GM12878 (cell line): ENCODE data around the gene ANKRD23. TPM values are rescaled to one million over a fixed set of nuclear protein-coding genes. Genes with fewer than 3 reads are reported as not detected.

ENCODE experiments used
- ATAC-seq: fragments of 200-7000 bp; cut with Tn5 transposase; 3 replicates; pipeline ENCODE4 v1.9.1; 2020; ENCODE audit warnings: mild to moderate bottlenecking, moderate library complexity
- BruUV-seq: library from RNA; stranded (reverse); fragments of 400-500 nt; replicated peaks from 2 replicates; lab custom pipeline; 2021; lab: Mats Ljungman, UMichigan
- CTCF ChIA-PET: fragments of 300-600 bp; sonication (Branson Sonifier 250); formaldehyde crosslinking; extraction: SDS; loops from one replicate; lab custom pipeline; 2021; ENCODE audit warnings: inconsistent platforms; lab: Yijun Ruan, JAX
- POLR2A ChIA-PET: fragments of 350-600 bp; formaldehyde crosslinking; extraction: SDS; loops from one replicate; lab custom pipeline; 2021; ENCODE audit warnings: inconsistent platforms; lab: Charles Lee
- RAD21 ChIA-PET: fragments of 300-600 bp; sonication (Branson Sonifier 250); formaldehyde crosslinking; loops from one replicate; lab custom pipeline; 2023; ENCODE audit warnings: antibody characterized with exemption; ENCODE audit not compliant: unreplicated experiment; lab: Charles Lee
- SMC1A ChIA-PET: fragments of 300-600 bp; sonication (Branson Sonifier 250); formaldehyde crosslinking; loops from one replicate; lab custom pipeline; 2023; ENCODE audit not compliant: unreplicated experiment, uncharacterized antibody; lab: Charles Lee
- DNase-seq: peaks from one replicate; pipeline ENCODE4 v3.0.0-alpha.2; 2011; ENCODE audit warnings: low read depth, low spot score
- FAIRE-seq: peaks from 3 replicates; lab custom pipeline; 2011; peaks lifted over from hg19 to GRCh38; lab: Jason Lieb, UNC
- H2AFZ ChIP-seq: 2 replicates; pipeline ENCODE4 v1.6.0; 2011; ENCODE audit warnings: low read depth, low read length, control low read depth; ENCODE audit not compliant: control insufficient read depth
- H3K27ac ChIP-seq: 2 replicates; pipeline ENCODE4 v1.5.1; 2011; ENCODE audit warnings: control low read depth; ENCODE audit not compliant: control insufficient read depth, insufficient read depth
- H3K27me3 ChIP-seq, 2 experiments: replicated peaks in 1 of 2; 2 replicates each; pipeline versions ENCODE4 v1.6.0 to v1.6.1; 2011; ENCODE audit warnings: low read length in 1 of 2; ENCODE audit not compliant: control insufficient read depth in 2 of 2, insufficient read depth in 2 of 2
- H3K36me3 ChIP-seq, 2 experiments: 2 replicates each; pipeline ENCODE4 v1.5.1; 2011; ENCODE audit warnings: low read length in 1 of 2; ENCODE audit not compliant: control insufficient read depth in 2 of 2, insufficient read depth in 2 of 2
- H3K4me1 ChIP-seq: 2 replicates; pipeline ENCODE4 v1.6.1; 2011; ENCODE audit warnings: mild to moderate bottlenecking, low read length, moderate library complexity, mixed read lengths; ENCODE audit not compliant: control insufficient read depth, insufficient read depth
- H3K4me2 ChIP-seq: 2 replicates; pipeline ENCODE4 v1.6.0; 2011; ENCODE audit warnings: control low read depth; ENCODE audit not compliant: control insufficient read depth, insufficient read depth
- H3K4me3 ChIP-seq: fragments of 200-600 bp; sonication (generic); 2 replicates; pipeline ENCODE4 v1.5.1; 2016
- H3K79me2 ChIP-seq: 2 replicates; pipeline ENCODE4 v1.6.0; 2011; ENCODE audit warnings: low read length; ENCODE audit not compliant: control insufficient read depth, insufficient read depth
- H3K9ac ChIP-seq: 2 replicates; pipeline ENCODE4 v1.8.0; 2011; ENCODE audit warnings: low read length, control low read depth, mixed read lengths; ENCODE audit not compliant: control insufficient read depth, insufficient read depth
- H3K9me3 ChIP-seq: replicated peaks from 3 replicates; pipeline ENCODE4 v1.5.1; 2011; ENCODE audit warnings: mild to moderate bottlenecking, low read length; ENCODE audit not compliant: control insufficient read depth, insufficient read depth
- H4K20me1 ChIP-seq: 2 replicates; pipeline ENCODE4 v1.6.0; 2011; ENCODE audit not compliant: control insufficient read depth, insufficient read depth
- ASH2L ChIP-seq: fragments of 300-600, 200-600 bp; sonication (generic); IDR thresholded peaks from 2 replicates; pipeline ENCODE4 v1.6.1; 2017; ENCODE audit warnings: low read depth, mild to moderate bottlenecking, borderline replicate concordance
- CHD2 ChIP-seq: IDR thresholded peaks from 2 replicates; pipeline ENCODE4 v1.6.1; 2011; ENCODE audit warnings: low read depth, low read length, improper control_type of control experiment, borderline replicate concordance
- FOXM1 ChIP-seq: IDR thresholded peaks from 2 replicates; pipeline ENCODE4 v1.6.1; 2012; ENCODE audit warnings: low read depth, mild to moderate bottlenecking, inconsistent platforms, low read length, moderate library complexity
- MAX ChIP-seq: IDR thresholded peaks from 2 replicates; pipeline ENCODE4 v1.6.1; 2012; ENCODE audit warnings: low read depth, low read length, improper control_type of control experiment
- MXI1 ChIP-seq: fragments of 150-350 bp; IDR thresholded peaks from 2 replicates; pipeline ENCODE4 v1.6.1; 2011; ENCODE audit warnings: low read depth, mild to moderate bottlenecking, inconsistent platforms, low read length, improper control_type of control experiment
- NFYB ChIP-seq: IDR thresholded peaks from 2 replicates; pipeline ENCODE4 v1.6.1; 2011; ENCODE audit warnings: low read depth, mild to moderate bottlenecking, low read length, improper control_type of control experiment, moderate library complexity; ENCODE audit not compliant: insufficient read depth
- NRF1 ChIP-seq: conservative IDR thresholded peaks from 2 replicates; pipeline ENCODE4 v1.6.1; 2011; ENCODE audit warnings: mild to moderate bottlenecking, low read depth, low read length, improper control_type of control experiment
- PAX8 ChIP-seq: fragments of 450-650 bp; IDR thresholded peaks from 2 replicates; pipeline ENCODE4 v1.6.1; 2017; ENCODE audit warnings: mild to moderate bottlenecking, moderate library complexity
- PKNOX1 ChIP-seq: fragments of 450-650 bp; IDR thresholded peaks from 2 replicates; pipeline ENCODE4 v1.6.1; 2016; ENCODE audit warnings: mild to moderate bottlenecking
- SKIL ChIP-seq: fragments of 450-650 bp; IDR thresholded peaks from 2 replicates; pipeline ENCODE4 v1.6.1; 2017; ENCODE audit warnings: mild to moderate bottlenecking, low read depth, inconsistent platforms; ENCODE audit not compliant: poor library complexity, severe bottlenecking
- SUPT20H ChIP-seq: IDR thresholded peaks from 2 replicates; pipeline ENCODE4 v1.6.1; 2011; ENCODE audit warnings: low read depth, mild to moderate bottlenecking, low read length, moderate library complexity, borderline replicate concordance; ENCODE audit not compliant: control insufficient read depth
- SUZ12 ChIP-seq: fragments of 200-600 bp; sonication (generic); IDR thresholded peaks from one replicate; pipeline ENCODE4 v1.6.1; 2018; ENCODE audit warnings: antibody characterized with exemption, mild to moderate bottlenecking; ENCODE audit not compliant: unreplicated experiment
- YBX1 ChIP-seq: fragments of 450-650 bp; IDR thresholded peaks from 2 replicates; pipeline ENCODE4 v1.6.1; 2016; ENCODE audit warnings: antibody characterized with exemption
- ZNF207 ChIP-seq: fragments of 450-650 bp; IDR thresholded peaks from 2 replicates; pipeline ENCODE4 v1.6.1; 2014; ENCODE audit warnings: antibody characterized with exemption, mild to moderate bottlenecking, borderline replicate concordance
- ZNF24 ChIP-seq: fragments of 450-650 bp; IDR thresholded peaks from 2 replicates; pipeline ENCODE4 v1.6.1; 2017; ENCODE audit warnings: antibody characterized with exemption, mild to moderate bottlenecking
- ZNF274 ChIP-seq: IDR thresholded peaks from one replicate; pipeline ENCODE4 v1.8.0; 2011; ENCODE audit not compliant: insufficient read length, insufficient read depth
- ZNF592 ChIP-seq: fragments of 450-650 bp; IDR thresholded peaks from 2 replicates; pipeline ENCODE4 v1.6.1; 2017; ENCODE audit warnings: mild to moderate bottlenecking, moderate library complexity
- WGBS: methylation state at CpG from one replicate; pipeline ENCODE4 v1.1.6; 2016; ENCODE audit warnings: low lambda C conversion rate; ENCODE audit not compliant: insufficient replicate concordance, insufficient coverage; ENCODE audit errors: missing lambda C conversion rate; 5-methylcytosine and 5-hydroxymethylcytosine counted together
- in situ Hi-C: fragments of 300-500 bp; cut with MboI; formaldehyde crosslinking; loops from 9 replicates; pipeline ENCODE4 v1.14.3; 2018; ENCODE audit warnings: mixed read lengths
- intact Hi-C: fragments of 100-400 bp; cut with micrococcal nuclease; formaldehyde crosslinking; loops from one replicate; pipeline ENCODE4 v1.14.2; 2022; ENCODE audit not compliant: unreplicated experiment
- polyA plus RNA-seq, 11 experiments: library from polyadenylated mRNA; depleted of rRNA in 4 of 11; unstranded in 6 of 11; stranded (reverse) in 5 of 11; fragments of >200 nt; fragmentation: Nextera tagmentation in 4 of 11; fragmentation: Illumina TruSeq in 1 of 11; extraction: Ambion mirVana in 4 of 11; extraction: Trizol in 1 of 11; gene quantifications; 1 replicate in 1 of 11; 2 replicates in 10 of 11; pipeline versions ENCODE4 v1.2.1 to v1.2.3, GENCODE V29; 2011 to 2016; ENCODE audit warnings: inconsistent platforms in 2 of 11, missing spikeins in 2 of 11, low read depth in 1 of 11
- total RNA-seq, 4 experiments: library from RNA; depleted of rRNA in 3 of 4; stranded (reverse); fragments of >200 nt in 3 of 4; fragmentation: Illumina TruSeq in 1 of 4; extraction: Trizol in 1 of 4; gene quantifications; 2 replicates each; pipeline versions ENCODE4 v1.2.1 to v1.2.3, GENCODE V29; 2013 to 2021

ANKRD23 gene
- total and polyA plus RNA-seq, 10 of the 15 experiments (the other 5 are each of a cell fraction or from before 2014, with no cell fraction given), result 0.34 to 5.3 (median 2.7) TPM

- DNase-seq (no peak), FAIRE-seq (no peak), ATAC-seq (no peak)
- Histone ChIP-seq H3K27me3 (no peaks in the 10 kb centered on the region), H3K27ac (no peak overlapping the region), H3K9ac (no peak overlapping the region), H3K4me1 (no peaks in the 10 kb centered on the region; the same call in 1 of the 2 replicates), H3K9me3 (no peaks in the 10 kb centered on the region), H3K4me2 (no peak overlapping the region), H3K79me2 (no peaks in the 10 kb centered on the region), H4K20me1 (no peaks in the 10 kb centered on the region), H3K36me3 (no peaks in the 10 kb centered on the region), H2AFZ (no peak overlapping the region), H3K4me3 (no peak overlapping the region)
- intact Hi-C loops, result no loop called here
- ChIA-PET SMC1A (interaction anchor here (0.7 to 1.1 kb wide), 2 partner anchors 11 to 19 kb away, joined by 3 read pairs; no protein-coding TSS in a partner anchor), POLR2A (interaction anchor here (1.4 kb wide), 1 partner anchor 9 kb away, joined by 5 read pairs; no protein-coding TSS in a partner anchor), RAD21 (no interaction called here), CTCF (no interaction called here)
- BruUV-seq, result no TSS peak
- in situ Hi-C loops, result no loop called here
- no peak for TF ChIP-seq PKNOX1
- no peak for TF ChIP-seq FOXM1
- no peak for TF ChIP-seq CHD2
- no peak for TF ChIP-seq SUZ12
- TF ChIP-seq ZNF592, result no peak
- no peak for TF ChIP-seq MAX
- TF ChIP-seq ZNF24, result no peak
- TF ChIP-seq ZNF207, result no peak
- no peak for TF ChIP-seq MXI1
- TF ChIP-seq NFYB, result no peak
- TF ChIP-seq YBX1, result no peak
- TF ChIP-seq ZNF274, result no peak
- TF ChIP-seq NRF1, result no peak
- TF ChIP-seq SKIL, result no peak
- no peak for TF ChIP-seq PAX8
- no peak for TF ChIP-seq SUPT20H
- no peak for TF ChIP-seq ASH2L
- WGBS, result 33% methylated on average over 8 of the region's 8 CpGs
These were observed 39.1 kb upstream of the ANKRD23 start for GRCh38 chr2:96882906-96883305.
